Measurements from ENCODE around the gene GNAZ. TPM values are rescaled to one million over a fixed set of nuclear protein-coding genes. Genes with fewer than 3 reads are reported as not detected.

The GNAZ gene
- total and polyA plus RNA-seq, 2 donors (not counting 1 experiment from before 2014, with no cell fraction given), result 2.8 to 9.1 TPM

DNA sequence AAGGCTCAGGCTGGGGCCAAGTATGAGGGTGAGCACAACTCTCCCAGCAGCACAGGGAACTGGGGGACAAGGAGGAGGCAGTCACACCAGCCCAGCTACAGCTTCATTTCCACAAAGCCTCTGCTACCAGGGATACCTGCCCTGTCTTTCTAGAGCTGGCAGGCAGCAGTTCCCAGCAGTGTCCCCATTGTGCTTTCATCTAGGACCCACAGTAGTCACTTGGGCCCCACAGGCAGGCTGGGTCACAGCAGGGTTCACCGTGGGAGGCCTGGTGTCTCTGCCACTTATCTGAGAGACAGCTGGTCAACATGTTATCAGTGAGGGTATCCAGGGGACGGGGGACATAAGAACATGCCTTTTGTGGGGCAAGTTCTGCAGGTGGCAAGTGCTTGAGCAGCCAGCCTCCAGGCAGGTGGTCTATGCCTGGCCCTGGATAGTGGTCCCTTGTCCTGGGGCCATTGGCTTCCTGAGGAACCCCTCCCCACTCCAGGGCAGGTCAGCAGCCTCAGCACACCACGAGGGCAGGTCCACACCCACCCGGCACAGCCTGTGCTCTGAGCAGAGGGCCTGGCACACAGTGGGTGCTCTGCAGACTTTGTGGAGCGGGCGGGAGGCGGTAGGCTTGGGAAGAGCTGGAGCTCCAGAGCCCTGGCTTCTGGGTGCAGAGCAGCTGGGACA, 29.9 kb downstream of the GNAZ start:
- no peak overlapping the region for H3K9ac ChIP-seq (ENCODE audit: low read length)
- POLR2A ChIA-PET, result interaction anchor here (0.6 kb wide), 1 partner anchor 862 kb away, joined by 3 read pairs; no protein-coding TSS in a partner anchor

GRCh38 chr22:23101524-23101923, 31.2 kb downstream of the GNAZ start:
- H3K27ac ChIP-seq (ENCODE audit: low read length in 2 of 2), result no peak overlapping the region
- no peaks in the 10 kb centered on the region for H3K4me1 Mint-ChIP-seq
- no peaks in the 10 kb centered on the region for H3K9me3 Mint-ChIP-seq (ENCODE audit: insufficient read depth)
- ChIA-PET POLR2A (no interaction called here), CTCF (no interaction called here)
- H3K27me3 ChIP-seq (replicated peaks in 1 of 4; ENCODE audit: control extremely low read depth in 1 of 4, control insufficient read depth in 3 of 4, insufficient read depth in 4 of 4, low read length in 3 of 4), result no peaks in the 10 kb centered on the region
- H4K20me1 ChIP-seq (ENCODE audit: control insufficient read depth, insufficient read depth, low read length, poor library complexity, severe bottlenecking), result no peaks in the 10 kb centered on the region
- intact Hi-C loops (cut with micrococcal nuclease), result no loop called here
- H3K4me3 Mint-ChIP-seq, result no peak overlapping the region
- no peak for ATAC-seq (ENCODE audit: low read depth)
- no peaks in the 10 kb centered on the region for H3K27me3 Mint-ChIP-seq
- H3K9ac ChIP-seq (ENCODE audit: low read length), result no peak overlapping the region
- TF ChIP-seq EZH2 (IDR thresholded peaks at IDR 0.05; ENCODE audit: borderline replicate concordance, insufficient read depth, low read depth, low read length, poor library complexity, severe bottlenecking), result no peak
- TF ChIP-seq, protein P1, sequence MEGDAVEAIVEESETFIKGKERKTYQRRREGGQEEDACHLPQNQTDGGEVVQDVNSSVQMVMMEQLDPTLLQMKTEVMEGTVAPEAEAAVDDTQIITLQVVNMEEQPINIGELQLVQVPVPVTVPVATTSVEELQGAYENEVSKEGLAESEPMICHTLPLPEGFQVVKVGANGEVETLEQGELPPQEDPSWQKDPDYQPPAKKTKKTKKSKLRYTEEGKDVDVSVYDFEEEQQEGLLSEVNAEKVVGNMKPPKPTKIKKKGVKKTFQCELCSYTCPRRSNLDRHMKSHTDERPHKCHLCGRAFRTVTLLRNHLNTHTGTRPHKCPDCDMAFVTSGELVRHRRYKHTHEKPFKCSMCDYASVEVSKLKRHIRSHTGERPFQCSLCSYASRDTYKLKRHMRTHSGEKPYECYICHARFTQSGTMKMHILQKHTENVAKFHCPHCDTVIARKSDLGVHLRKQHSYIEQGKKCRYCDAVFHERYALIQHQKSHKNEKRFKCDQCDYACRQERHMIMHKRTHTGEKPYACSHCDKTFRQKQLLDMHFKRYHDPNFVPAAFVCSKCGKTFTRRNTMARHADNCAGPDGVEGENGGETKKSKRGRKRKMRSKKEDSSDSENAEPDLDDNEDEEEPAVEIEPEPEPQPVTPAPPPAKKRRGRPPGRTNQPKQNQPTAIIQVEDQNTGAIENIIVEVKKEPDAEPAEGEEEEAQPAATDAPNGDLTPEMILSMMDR (IDR thresholded peaks at IDR 0.05), result no peak
- H3K36me3 ChIP-seq (replicated peaks in 1 of 2; ENCODE audit: control extremely low read depth in 1 of 2, control insufficient read depth in 1 of 2, extremely low read depth in 1 of 2, insufficient read depth in 2 of 2, low read length in 1 of 2), result no peaks in the 10 kb centered on the region
- no peak overlapping the region for H3K4me2 ChIP-seq (replicated peaks; ENCODE audit: low read depth, low read length, poor library complexity, severe bottlenecking)
- 91% methylated on average over 3 of the region's 3 CpGs for WGBS (ENCODE audit: insufficient coverage)
- no peak overlapping the region for H2AFZ ChIP-seq (ENCODE audit: insufficient read depth, low read depth, low read length, poor library complexity, severe bottlenecking)
- no peaks in the 10 kb centered on the region for H3K4me1 ChIP-seq (ENCODE audit: control insufficient read depth in 2 of 2, insufficient read depth in 2 of 2, low read length in 2 of 2)
- no peak overlapping the region for H3K27ac Mint-ChIP-seq
- no peaks in the 10 kb centered on the region for H3K79me2 ChIP-seq (ENCODE audit: control insufficient read depth, insufficient read depth, low read length)
- DNase-seq, result no peak
- no peak overlapping the region for H3K4me3 ChIP-seq (ENCODE audit: control extremely low read depth in 1 of 5, extremely low read depth in 1 of 5, insufficient read depth in 1 of 5, low read depth in 2 of 5, low read length in 4 of 5)
- H3K9me3 ChIP-seq (ENCODE audit: control extremely low read depth in 1 of 3, control insufficient read depth in 2 of 3, insufficient read depth in 1 of 3, low read length in 2 of 3), result no peaks in the 10 kb centered on the region

More for the DNA sequence above, 29.9 kb downstream of the GNAZ start:
- H3K36me3 ChIP-seq (replicated peaks in 1 of 2; ENCODE audit: control extremely low read depth in 1 of 2, control insufficient read depth in 1 of 2, extremely low read depth in 1 of 2, insufficient read depth in 2 of 2, low read length in 1 of 2), result peaks cover 0 to 4% of the 10 kb centered on the region in 2 experiments
- H3K27ac Mint-ChIP-seq, result no peak overlapping the region
- H3K4me3 Mint-ChIP-seq, result no peak overlapping the region
- no peak overlapping the region for H2AFZ ChIP-seq (ENCODE audit: insufficient read depth, low read depth, low read length, poor library complexity, severe bottlenecking)
- TF ChIP-seq, protein P1 (IDR thresholded peaks at IDR 0.05), result no peak
- no peak for TF ChIP-seq EZH2 (IDR thresholded peaks at IDR 0.05; ENCODE audit: borderline replicate concordance, insufficient read depth, low read depth, low read length, poor library complexity, severe bottlenecking)
- no peaks in the 10 kb centered on the region for H3K4me1 Mint-ChIP-seq
- H3K4me1 ChIP-seq (ENCODE audit: control insufficient read depth in 2 of 2, insufficient read depth in 2 of 2, low read length in 2 of 2), result no peaks in the 10 kb centered on the region
- H3K4me2 ChIP-seq (replicated peaks; ENCODE audit: low read depth, low read length, poor library complexity, severe bottlenecking), result no peak overlapping the region
- WGBS (ENCODE audit: insufficient coverage), result 94% methylated on average over 7 of the region's 7 CpGs
- no peaks in the 10 kb centered on the region for H3K79me2 ChIP-seq (ENCODE audit: control insufficient read depth, insufficient read depth, low read length)
- H3K4me3 ChIP-seq (ENCODE audit: control extremely low read depth in 1 of 5, extremely low read depth in 1 of 5, insufficient read depth in 1 of 5, low read depth in 2 of 5, low read length in 4 of 5), result no peak overlapping the region
- H3K9me3 ChIP-seq (ENCODE audit: control extremely low read depth in 1 of 3, control insufficient read depth in 2 of 3, insufficient read depth in 1 of 3, low read length in 2 of 3), result no peaks in the 10 kb centered on the region
- no peaks in the 10 kb centered on the region for H3K27me3 Mint-ChIP-seq
- no peaks in the 10 kb centered on the region for H3K27me3 ChIP-seq (replicated peaks in 1 of 4; ENCODE audit: control extremely low read depth in 1 of 4, control insufficient read depth in 3 of 4, insufficient read depth in 4 of 4, low read length in 3 of 4)
- CTCF ChIA-PET, result interaction anchor here (1.2 kb wide), 1 partner anchor 330 kb away, joined by 3 read pairs; no protein-coding TSS in a partner anchor
- DNase-seq (no peak), ATAC-seq (ENCODE audit: low read depth) (no peak)
- H3K27ac ChIP-seq (ENCODE audit: low read length in 2 of 2), result no peak overlapping the region
- H4K20me1 ChIP-seq (ENCODE audit: control insufficient read depth, insufficient read depth, low read length, poor library complexity, severe bottlenecking), result no peaks in the 10 kb centered on the region
- no peaks in the 10 kb centered on the region for H3K9me3 Mint-ChIP-seq (ENCODE audit: insufficient read depth)
- intact Hi-C loops (cut with micrococcal nuclease), result no loop called here

All from B cell (primary cell).